Nephron (organoid): ENCODE measurements around the gene SCARB1.

Experiments
- H3K27ac Mint-ChIP-seq, 3 experiments: 2 replicates each; pipeline ENCODE4 v1.8.0; 2020; ENCODE audit warnings: mixed read lengths in 3 of 3, mild to moderate bottlenecking in 2 of 3, moderate library complexity in 1 of 3
- H3K27me3 Mint-ChIP-seq: 2 replicates; pipeline ENCODE4 v1.8.0; 2021; ENCODE audit warnings: low read depth, mild to moderate bottlenecking, moderate library complexity, mixed read lengths
- H3K36me3 Mint-ChIP-seq: 2 replicates; pipeline ENCODE4 v1.8.0; 2020; ENCODE audit warnings: low read depth, mixed read lengths
- H3K4me1 Mint-ChIP-seq: 2 replicates; pipeline ENCODE4 v1.8.0; 2020; ENCODE audit warnings: mixed read lengths
- H3K4me3 Mint-ChIP-seq, 3 experiments: 2 replicates each; pipeline ENCODE4 v1.8.0; 2020; ENCODE audit warnings: mild to moderate bottlenecking in 3 of 3, mixed read lengths in 3 of 3, moderate library complexity in 2 of 3
- H3K9me3 Mint-ChIP-seq: 2 replicates; pipeline ENCODE4 v1.8.0; 2020; ENCODE audit warnings: mixed read lengths
- TF ChIP-seq, protein P1 (sequence below), 3 experiments: fragments of 200-600 bp; sonication (generic); IDR thresholded peaks; one replicate each; pipeline ENCODE4 v1.5.0; 2021; ENCODE audit warnings: antibody characterized with exemption in 3 of 3; ENCODE audit not compliant: unreplicated experiment in 3 of 3

The SCARB1 gene

DNA sequence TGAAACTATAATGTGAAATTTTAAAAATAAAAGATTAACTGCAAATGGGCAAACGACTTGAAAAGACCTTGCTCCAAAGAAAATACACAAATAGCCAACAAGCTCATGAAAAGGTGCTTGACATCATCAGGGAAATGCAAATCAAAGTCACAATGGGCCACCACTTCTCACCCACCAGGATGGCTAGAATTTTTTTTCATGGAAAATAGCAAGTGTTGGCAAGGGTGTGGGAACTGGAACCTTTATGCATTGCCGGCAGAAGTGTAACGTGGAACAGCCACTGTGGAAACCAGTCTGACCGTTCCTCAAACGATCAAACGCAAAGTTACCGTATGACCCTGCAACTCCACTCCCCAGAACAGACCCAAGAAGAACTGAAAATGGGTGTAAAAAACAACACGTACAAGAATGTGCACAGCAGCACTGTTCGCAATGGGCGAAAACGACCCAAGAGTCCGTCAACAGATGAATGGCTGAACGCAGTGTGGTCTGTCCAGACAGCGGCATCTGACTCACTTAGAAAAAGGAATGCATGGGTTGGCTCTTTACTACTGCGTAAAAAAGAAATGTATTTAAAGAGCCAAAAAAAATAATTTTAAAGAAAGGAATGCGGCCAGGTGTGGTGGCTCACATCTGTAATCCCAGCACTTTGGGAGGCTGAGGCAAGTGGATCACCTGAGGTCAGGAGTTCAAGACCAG is 40.2 kb downstream of the SCARB1 start:
- no peaks in the 10 kb centered on the region for H3K36me3 Mint-ChIP-seq
- peaks cover 3% of the 10 kb centered on the region for H3K4me1 Mint-ChIP-seq
- H3K9me3 Mint-ChIP-seq = no peaks in the 10 kb centered on the region

DNA sequence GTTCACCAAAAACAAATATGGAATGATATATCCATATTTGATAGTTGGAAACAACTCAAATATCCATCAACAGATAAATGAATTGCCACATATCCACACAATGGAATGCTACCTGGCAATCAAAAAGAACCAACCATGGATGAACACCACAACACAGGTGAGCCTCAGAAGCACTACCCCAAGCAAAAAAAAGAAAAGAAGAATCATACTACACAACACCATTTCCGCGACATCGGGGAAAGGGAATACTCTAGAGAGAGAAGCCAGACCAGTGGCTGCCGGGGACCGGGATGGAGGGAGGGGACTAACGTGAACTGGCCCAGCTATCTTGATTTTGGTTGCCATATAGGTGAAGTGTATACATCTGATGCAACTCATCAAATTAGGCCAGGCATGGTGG is 41.4 kb downstream of the SCARB1 start:
- Mint-ChIP-seq H3K4me3 (no peak overlapping the region), H3K27ac (no peak overlapping the region), H3K36me3 (no peaks in the 10 kb centered on the region), H3K27me3 (no peaks in the 10 kb centered on the region), H3K9me3 (no peaks in the 10 kb centered on the region), H3K4me1 (no peaks in the 10 kb centered on the region)
- TF ChIP-seq, protein P1, sequence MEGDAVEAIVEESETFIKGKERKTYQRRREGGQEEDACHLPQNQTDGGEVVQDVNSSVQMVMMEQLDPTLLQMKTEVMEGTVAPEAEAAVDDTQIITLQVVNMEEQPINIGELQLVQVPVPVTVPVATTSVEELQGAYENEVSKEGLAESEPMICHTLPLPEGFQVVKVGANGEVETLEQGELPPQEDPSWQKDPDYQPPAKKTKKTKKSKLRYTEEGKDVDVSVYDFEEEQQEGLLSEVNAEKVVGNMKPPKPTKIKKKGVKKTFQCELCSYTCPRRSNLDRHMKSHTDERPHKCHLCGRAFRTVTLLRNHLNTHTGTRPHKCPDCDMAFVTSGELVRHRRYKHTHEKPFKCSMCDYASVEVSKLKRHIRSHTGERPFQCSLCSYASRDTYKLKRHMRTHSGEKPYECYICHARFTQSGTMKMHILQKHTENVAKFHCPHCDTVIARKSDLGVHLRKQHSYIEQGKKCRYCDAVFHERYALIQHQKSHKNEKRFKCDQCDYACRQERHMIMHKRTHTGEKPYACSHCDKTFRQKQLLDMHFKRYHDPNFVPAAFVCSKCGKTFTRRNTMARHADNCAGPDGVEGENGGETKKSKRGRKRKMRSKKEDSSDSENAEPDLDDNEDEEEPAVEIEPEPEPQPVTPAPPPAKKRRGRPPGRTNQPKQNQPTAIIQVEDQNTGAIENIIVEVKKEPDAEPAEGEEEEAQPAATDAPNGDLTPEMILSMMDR (IDR thresholded peaks at IDR 0.05; ENCODE audit: unreplicated experiment in 3 of 3) = no peak

More for the DNA sequence above, 40.2 kb downstream of the SCARB1 start:
- no peak overlapping the region for H3K27ac Mint-ChIP-seq
- TF ChIP-seq, protein P1 (IDR thresholded peaks at IDR 0.05; ENCODE audit: unreplicated experiment in 3 of 3) = no peak
- H3K4me3 Mint-ChIP-seq = no peak overlapping the region
- no peaks in the 10 kb centered on the region for H3K27me3 Mint-ChIP-seq

DNA sequence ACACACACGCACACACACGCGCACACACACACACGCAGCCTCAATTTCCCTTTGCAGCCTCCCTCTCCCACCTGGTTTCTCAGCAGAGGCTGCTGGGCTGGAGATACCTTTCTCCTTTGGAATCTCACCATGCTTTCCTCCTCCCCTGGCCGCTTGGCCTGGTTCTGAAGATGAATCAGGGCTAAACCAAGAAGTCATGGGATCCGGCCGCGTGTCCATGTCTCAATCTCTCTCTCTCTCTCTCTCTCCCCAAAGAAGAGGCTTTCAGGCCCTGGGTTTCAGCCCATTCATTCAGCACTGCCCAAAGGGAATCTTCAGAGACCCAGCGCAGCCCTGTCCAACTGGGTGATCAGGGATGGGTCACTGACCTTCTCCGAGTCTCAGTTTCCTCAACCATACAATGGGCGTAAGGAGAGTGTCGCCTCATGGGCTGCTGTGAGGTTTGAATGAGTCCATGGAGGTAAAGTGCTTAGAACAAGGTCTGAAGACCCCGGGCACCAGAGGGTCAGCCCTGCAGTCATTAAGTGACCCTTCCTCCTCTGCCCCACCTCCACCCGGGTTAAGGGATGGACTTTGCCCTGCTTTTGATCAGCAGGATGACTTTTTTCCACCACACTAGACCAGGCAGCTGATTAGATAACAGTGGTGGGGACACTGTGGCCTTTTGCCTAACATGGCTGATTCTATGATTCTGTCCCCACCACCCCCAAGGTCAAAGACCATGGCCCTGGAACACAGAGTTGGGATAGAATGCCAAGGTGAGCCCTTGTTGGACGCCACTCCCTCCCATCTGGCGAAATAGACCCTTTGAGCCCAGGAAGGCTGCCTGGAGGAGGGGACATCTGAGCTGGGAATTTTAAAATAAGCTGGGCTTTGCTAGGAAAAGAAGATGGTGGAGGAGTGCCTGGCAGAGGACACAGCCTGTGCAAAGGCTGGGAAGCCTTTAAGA is 42.1 kb downstream of the SCARB1 start:
- TF ChIP-seq, protein P1 (IDR thresholded peaks at IDR 0.05; ENCODE audit: unreplicated experiment in 3 of 3) = no peak
- H3K36me3 Mint-ChIP-seq = no peaks in the 10 kb centered on the region
- H3K4me1 Mint-ChIP-seq = no peaks in the 10 kb centered on the region
- no peaks in the 10 kb centered on the region for H3K27me3 Mint-ChIP-seq
- no peak overlapping the region for H3K27ac Mint-ChIP-seq
- H3K4me3 Mint-ChIP-seq = no peak overlapping the region
- no peaks in the 10 kb centered on the region for H3K9me3 Mint-ChIP-seq

DNA sequence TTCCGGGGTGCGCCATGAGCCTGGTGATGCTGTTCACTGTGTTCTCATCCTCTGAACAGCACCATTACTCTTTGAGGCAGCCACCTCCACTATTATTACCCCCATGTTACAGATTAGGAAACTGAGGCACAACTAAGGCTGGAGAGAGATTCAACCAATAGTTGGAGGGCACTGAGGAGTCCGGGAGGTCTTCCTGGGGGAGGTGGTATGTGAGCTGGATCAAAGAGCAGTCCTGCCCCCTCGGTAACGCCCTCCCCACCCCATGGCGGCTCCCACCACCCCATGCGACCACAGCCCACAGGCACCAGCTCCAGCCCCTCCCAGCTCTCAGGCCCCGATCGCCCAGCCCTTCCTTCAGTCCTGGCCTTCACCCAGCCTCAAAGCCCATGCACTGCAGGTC is 43.5 kb downstream of the SCARB1 start:
- H3K27me3 Mint-ChIP-seq = no peaks in the 10 kb centered on the region
- H3K4me3 Mint-ChIP-seq = no peak overlapping the region
- TF ChIP-seq, protein P1 (IDR thresholded peaks at IDR 0.05; ENCODE audit: unreplicated experiment in 3 of 3) = no peak
- peaks cover 2% of the 10 kb centered on the region for H3K36me3 Mint-ChIP-seq
- no peaks in the 10 kb centered on the region for H3K9me3 Mint-ChIP-seq
- H3K27ac Mint-ChIP-seq = no peak overlapping the region
- peaks cover 7% of the 10 kb centered on the region for H3K4me1 Mint-ChIP-seq

DNA sequence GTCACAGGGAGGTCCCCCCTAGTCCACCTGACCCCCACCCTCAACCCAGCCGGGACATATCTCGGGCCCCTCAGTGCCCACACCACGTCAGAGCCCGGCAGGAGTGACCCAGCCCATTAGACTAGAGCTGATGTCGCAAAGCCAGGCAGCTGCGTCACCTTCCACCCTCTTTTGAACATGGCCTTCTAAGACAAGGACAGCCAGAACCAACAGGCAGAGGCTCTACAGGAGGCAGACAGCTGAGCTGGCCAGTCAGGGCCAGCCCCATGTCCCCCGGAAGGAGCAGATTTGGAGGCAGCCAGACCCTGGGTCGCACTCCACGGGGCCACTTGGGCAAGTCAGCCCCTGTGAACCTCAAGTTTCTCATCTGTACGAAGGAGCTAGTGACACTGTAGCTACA is 44.1 kb downstream of the SCARB1 start:
- Mint-ChIP-seq H3K27me3 (no peaks in the 10 kb centered on the region), H3K4me3 (no peak overlapping the region), H3K4me1 (peaks cover 10% of the 10 kb centered on the region), H3K27ac (no peak overlapping the region), H3K36me3 (peaks cover 3% of the 10 kb centered on the region), H3K9me3 (no peaks in the 10 kb centered on the region)
- TF ChIP-seq, protein P1 (IDR thresholded peaks at IDR 0.05; ENCODE audit: unreplicated experiment in 3 of 3) = no peak
